ENCODE data around the gene IL37. TPM values are rescaled to one million over a fixed set of nuclear protein-coding genes. Genes with fewer than 3 reads are reported as not detected.

The IL37 gene
- total and polyA plus RNA-seq, 2 donors (not counting 1 experiment from before 2014, with no cell fraction given) = 0.79 TPM; not detected in 1

GRCh38 chr2:112940859-112941625, 30.1 kb downstream of the IL37 start:
- no peak for ATAC-seq (ENCODE audit: low read depth)
- H3K27ac ChIP-seq (ENCODE audit: low read length in 2 of 2) = no peak overlapping the region
- H3K4me1 ChIP-seq (ENCODE audit: control insufficient read depth in 2 of 2, insufficient read depth in 2 of 2, low read length in 2 of 2) = no peaks in the 10 kb centered on the region
- intact Hi-C loops (cut with micrococcal nuclease) = no loop called here
- WGBS (ENCODE audit: insufficient coverage) = no CpG with 5 or more reads among the region's 3 CpGs
- POLR2A ChIA-PET = no interaction called here
- H3K9me3 Mint-ChIP-seq (ENCODE audit: insufficient read depth) = no peaks in the 10 kb centered on the region
- no peaks in the 10 kb centered on the region for H3K36me3 ChIP-seq (replicated peaks in 1 of 2; ENCODE audit: control extremely low read depth in 1 of 2, control insufficient read depth in 1 of 2, extremely low read depth in 1 of 2, insufficient read depth in 2 of 2, low read length in 1 of 2)
- TF ChIP-seq EZH2 (IDR thresholded peaks at IDR 0.05; ENCODE audit: borderline replicate concordance, insufficient read depth, low read depth, low read length, poor library complexity, severe bottlenecking) (no peak), CTCF (IDR thresholded peaks at IDR 0.05) (no peak)
- H3K27ac Mint-ChIP-seq = no peak overlapping the region
- H3K27me3 ChIP-seq (replicated peaks in 1 of 4; ENCODE audit: control extremely low read depth in 1 of 4, control insufficient read depth in 3 of 4, insufficient read depth in 4 of 4, low read length in 3 of 4) = peaks cover 0 to 5% (median 2%) of the 10 kb centered on the region in 4 experiments
- H3K9ac ChIP-seq (ENCODE audit: low read length) = no peak overlapping the region
- H3K79me2 ChIP-seq (ENCODE audit: control insufficient read depth, insufficient read depth, low read length) = no peaks in the 10 kb centered on the region
- H3K9me3 ChIP-seq (ENCODE audit: control extremely low read depth in 1 of 3, control insufficient read depth in 2 of 3, insufficient read depth in 1 of 3, low read length in 2 of 3) = peaks cover 0 to 7% (median 3%) of the 10 kb centered on the region in 3 donors
- H2AFZ ChIP-seq (ENCODE audit: insufficient read depth, low read depth, low read length, poor library complexity, severe bottlenecking) = no peak overlapping the region
- no peaks in the 10 kb centered on the region for H3K4me1 Mint-ChIP-seq
- H3K27me3 Mint-ChIP-seq = peaks cover 9% of the 10 kb centered on the region
- H3K4me3 Mint-ChIP-seq = no peak overlapping the region
- no peak overlapping the region for H3K4me3 ChIP-seq (ENCODE audit: control extremely low read depth in 1 of 5, extremely low read depth in 1 of 5, insufficient read depth in 1 of 5, low read depth in 2 of 5, low read length in 4 of 5)
- CTCF ChIA-PET = interaction anchor here (0.7 to 4.6 kb wide), 13 partner anchors 9 to 312 kb away, joined by 3 to 31 read pairs (median 4); no protein-coding TSS in a partner anchor
- H3K4me2 ChIP-seq (replicated peaks; ENCODE audit: low read depth, low read length, poor library complexity, severe bottlenecking) = no peak overlapping the region
- H4K20me1 ChIP-seq (ENCODE audit: control insufficient read depth, insufficient read depth, low read length, poor library complexity, severe bottlenecking) = no peaks in the 10 kb centered on the region
- no peak for DNase-seq
